Natural killer cell (primary cell): Measurements from ENCODE around the gene PLPPR3. TPM values are rescaled to one million over a fixed set of nuclear protein-coding genes. Genes with fewer than 3 reads are reported as not detected.

Source experiments
- ATAC-seq, 3 donors: fragments of 150-1000 bp in 2 of 3; fragments of 200-7000 bp in 1 of 3; cut with Tn5 transposase; 1 replicate in 1 of 3; 2 replicates in 2 of 3; pipeline ENCODE4 v1.10.0; 2021; ENCODE audit warnings: mild to moderate bottlenecking in 2 of 3, moderate library complexity in 2 of 3
- DNase-seq, 2 donors: peaks; one replicate each; pipeline versions ENCODE4 v3.0.0 to v3.0.0-alpha.2; 2013 to 2021; ENCODE audit warnings: mixed read lengths in 1 of 2
- H3K27ac ChIP-seq: one replicate; pipeline ENCODE4 v1.5.1; 2013; ENCODE audit warnings: mild to moderate bottlenecking, low read length
- H3K27me3 ChIP-seq: one replicate; pipeline ENCODE4 v1.6.1; 2013; ENCODE audit warnings: low read length; ENCODE audit not compliant: control insufficient read depth, insufficient read depth
- H3K36me3 ChIP-seq: one replicate; pipeline ENCODE4 v1.6.1; 2013; ENCODE audit warnings: low read length; ENCODE audit not compliant: control insufficient read depth, insufficient read depth
- H3K4me1 ChIP-seq: one replicate; pipeline ENCODE4 v1.6.1; 2013; ENCODE audit warnings: low read length; ENCODE audit not compliant: control insufficient read depth, insufficient read depth
- H3K4me3 ChIP-seq: one replicate; pipeline ENCODE4 v1.5.1; 2013; ENCODE audit warnings: low read length
- H3K9me3 ChIP-seq: one replicate; pipeline ENCODE4 v1.6.1; 2013; ENCODE audit warnings: low read length; ENCODE audit not compliant: control insufficient read depth, insufficient read depth
- H3K27ac Mint-ChIP-seq, 2 donors: one replicate each; pipeline ENCODE4 v1.8.0; 2022; ENCODE audit warnings: mild to moderate bottlenecking in 2 of 2, mixed read lengths in 2 of 2, moderate library complexity in 1 of 2
- H3K27me3 Mint-ChIP-seq, 2 donors: one replicate each; pipeline ENCODE4 v1.8.0; 2022; ENCODE audit warnings: low read depth in 2 of 2, mixed read lengths in 2 of 2
- H3K36me3 Mint-ChIP-seq: one replicate; pipeline ENCODE4 v1.8.0; 2022; ENCODE audit warnings: mixed read lengths
- H3K4me1 Mint-ChIP-seq, 2 donors: one replicate each; pipeline ENCODE4 v1.8.0; 2022; ENCODE audit warnings: mixed read lengths in 2 of 2
- H3K4me3 Mint-ChIP-seq: one replicate; pipeline ENCODE4 v1.8.0; 2022; ENCODE audit warnings: mild to moderate bottlenecking, moderate library complexity, mixed read lengths
- H3K9me3 Mint-ChIP-seq, 2 donors: one replicate each; pipeline ENCODE4 v1.8.0; 2022; ENCODE audit warnings: mixed read lengths in 2 of 2
- WGBS: methylation state at CpG from one replicate; pipeline ENCODE4 v1.1.7; 2013; ENCODE audit warnings: missing lambda C conversion rate; ENCODE audit not compliant: insufficient coverage; 5-methylcytosine and 5-hydroxymethylcytosine counted together
- intact Hi-C: fragments of 100-400 bp; cut with micrococcal nuclease; formaldehyde crosslinking; loops from one replicate; pipeline ENCODE4 v1.14.2; 2022
- total RNA-seq, 4 donors: library from RNA; stranded (reverse); fragments of 120-200 nt in 1 of 4; gene quantifications; one replicate each; pipeline versions ENCODE4 v1.2.3 to v1.2.4, GENCODE V29; 2013 to 2022
- TF ChIP-seq, protein P1 (sequence below): fragments of 200-600 bp; IDR thresholded peaks from one replicate; pipeline ENCODE4 v1.8.0; 2022; ENCODE audit warnings: antibody characterized with exemption

PLPPR3 gene
- total RNA-seq, 3 donors from 2014 or later (not counting 1 experiment from before 2014, with no cell fraction given): not detected

DNA sequence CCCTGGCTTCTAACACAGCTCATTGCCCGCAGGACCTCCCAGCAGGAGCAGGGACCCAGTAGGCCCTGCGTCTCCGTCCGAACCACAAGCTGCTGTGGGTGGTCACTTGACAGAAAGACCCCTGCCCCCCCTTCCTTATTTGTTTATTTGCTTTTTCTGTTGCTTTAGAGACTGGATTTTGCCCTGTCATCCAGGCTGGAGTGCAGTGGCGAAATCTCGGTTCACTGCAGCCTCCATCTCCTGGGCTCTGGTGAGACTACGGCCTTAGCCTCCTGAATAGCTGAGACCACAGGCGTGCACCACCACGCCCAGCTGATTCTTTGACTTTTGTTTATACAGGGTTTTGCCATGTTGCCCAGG is 32.1 kb downstream of the PLPPR3 start:
- no peaks in the 10 kb centered on the region for H3K27me3 Mint-ChIP-seq
- TF ChIP-seq, protein P1, sequence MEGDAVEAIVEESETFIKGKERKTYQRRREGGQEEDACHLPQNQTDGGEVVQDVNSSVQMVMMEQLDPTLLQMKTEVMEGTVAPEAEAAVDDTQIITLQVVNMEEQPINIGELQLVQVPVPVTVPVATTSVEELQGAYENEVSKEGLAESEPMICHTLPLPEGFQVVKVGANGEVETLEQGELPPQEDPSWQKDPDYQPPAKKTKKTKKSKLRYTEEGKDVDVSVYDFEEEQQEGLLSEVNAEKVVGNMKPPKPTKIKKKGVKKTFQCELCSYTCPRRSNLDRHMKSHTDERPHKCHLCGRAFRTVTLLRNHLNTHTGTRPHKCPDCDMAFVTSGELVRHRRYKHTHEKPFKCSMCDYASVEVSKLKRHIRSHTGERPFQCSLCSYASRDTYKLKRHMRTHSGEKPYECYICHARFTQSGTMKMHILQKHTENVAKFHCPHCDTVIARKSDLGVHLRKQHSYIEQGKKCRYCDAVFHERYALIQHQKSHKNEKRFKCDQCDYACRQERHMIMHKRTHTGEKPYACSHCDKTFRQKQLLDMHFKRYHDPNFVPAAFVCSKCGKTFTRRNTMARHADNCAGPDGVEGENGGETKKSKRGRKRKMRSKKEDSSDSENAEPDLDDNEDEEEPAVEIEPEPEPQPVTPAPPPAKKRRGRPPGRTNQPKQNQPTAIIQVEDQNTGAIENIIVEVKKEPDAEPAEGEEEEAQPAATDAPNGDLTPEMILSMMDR: no peak
- Histone ChIP-seq H3K4me3 (no peak overlapping the region), H3K9me3 (no peaks in the 10 kb centered on the region), H3K27me3 (no peaks in the 10 kb centered on the region), H3K27ac (no peak overlapping the region), H3K36me3 (no peaks in the 10 kb centered on the region), H3K4me1 (peaks cover 4% of the 10 kb centered on the region)
- no peaks in the 10 kb centered on the region for H3K36me3 Mint-ChIP-seq
- no peak for ATAC-seq
- intact Hi-C loops: no loop called here
- H3K27ac Mint-ChIP-seq: no peak overlapping the region
- no peak overlapping the region for H3K4me3 Mint-ChIP-seq
- no peaks in the 10 kb centered on the region for H3K9me3 Mint-ChIP-seq
- no peak for DNase-seq
- H3K4me1 Mint-ChIP-seq: peaks cover 0 to 8% of the 10 kb centered on the region in 2 donors
- WGBS: 91% methylated on average over 9 of the region's 9 CpGs

DNA sequence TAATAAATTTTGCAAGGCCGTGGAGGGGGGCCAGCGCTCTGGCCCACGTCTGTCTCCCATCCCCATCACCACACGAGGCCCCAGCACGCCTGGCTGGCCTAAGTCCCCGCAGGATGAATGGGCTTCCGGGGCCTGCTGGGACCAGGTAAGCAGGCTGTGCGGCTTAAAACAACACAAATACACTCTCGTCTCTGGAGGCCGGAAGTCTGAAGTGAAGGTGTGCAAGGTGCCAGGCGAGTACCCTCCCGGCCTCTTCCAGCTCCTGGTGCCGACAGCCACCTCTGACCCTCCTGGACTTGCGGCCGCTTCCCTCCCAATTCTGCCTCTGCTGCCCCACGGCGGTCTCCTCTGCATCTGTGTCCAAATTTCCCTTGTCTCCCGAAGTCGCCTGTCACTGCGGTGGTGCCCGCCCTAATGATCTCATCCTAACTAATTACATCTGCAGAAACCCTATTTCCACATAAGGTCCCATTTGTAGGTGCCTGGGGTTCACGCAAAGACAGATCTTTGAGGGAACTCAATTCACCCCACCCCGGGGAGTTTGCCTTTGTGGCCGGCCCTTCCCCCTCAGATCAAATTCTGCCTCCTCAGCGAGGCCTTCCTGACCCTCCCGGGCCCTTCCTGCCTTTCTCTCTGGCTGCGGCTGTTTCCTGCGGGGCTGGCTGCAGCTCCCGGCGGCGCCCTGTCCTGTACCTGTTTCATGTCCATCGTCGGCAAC is 32.6 kb downstream of the PLPPR3 start:
- Mint-ChIP-seq H3K27me3 (no peaks in the 10 kb centered on the region), H3K27ac (no peak overlapping the region), H3K4me1 (peaks cover 0 to 8% of the 10 kb centered on the region in 2 donors), H3K36me3 (no peaks in the 10 kb centered on the region), H3K9me3 (no peaks in the 10 kb centered on the region), H3K4me3 (no peak overlapping the region)
- no peaks in the 10 kb centered on the region for H3K36me3 ChIP-seq
- ATAC-seq: no peak
- peak in 1 of 2 donors; percentile 24 for DNase-seq
- H3K4me3 ChIP-seq: no peak overlapping the region
- no peaks in the 10 kb centered on the region for H3K27me3 ChIP-seq
- H3K9me3 ChIP-seq: no peaks in the 10 kb centered on the region
- H3K4me1 ChIP-seq: peaks cover 4% of the 10 kb centered on the region
- intact Hi-C loops: no loop called here
- H3K27ac ChIP-seq: no peak overlapping the region
- TF ChIP-seq, protein P1: no peak
- WGBS: 66% methylated on average over 33 of the region's 33 CpGs

DNA sequence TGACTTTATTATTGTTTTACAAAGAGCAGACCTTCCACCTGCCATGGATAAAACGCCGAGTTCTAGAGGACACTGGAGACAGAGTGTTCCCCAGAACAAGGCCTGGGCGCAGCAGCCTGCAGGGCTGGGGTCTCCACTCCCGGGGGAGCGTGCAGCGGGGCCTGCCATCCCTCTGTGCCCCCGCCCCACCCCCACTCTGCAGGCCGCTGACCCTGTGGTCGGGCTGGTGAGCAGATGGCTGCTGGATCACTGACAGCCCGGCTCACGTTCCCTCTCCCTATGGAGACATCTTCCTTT is 33.1 kb downstream of the PLPPR3 start:
- intact Hi-C loops: no loop called here
- H3K36me3 ChIP-seq: no peaks in the 10 kb centered on the region
- TF ChIP-seq, protein P1: no peak
- Mint-ChIP-seq H3K36me3 (no peaks in the 10 kb centered on the region), H3K9me3 (no peaks in the 10 kb centered on the region), H3K4me1 (peaks cover 0 to 8% of the 10 kb centered on the region in 2 donors), H3K4me3 (no peak overlapping the region), H3K27me3 (no peaks in the 10 kb centered on the region), H3K27ac (no peak overlapping the region)
- H3K4me1 ChIP-seq: peaks cover 4% of the 10 kb centered on the region
- no peak for ATAC-seq
- 85% methylated on average over 11 of the region's 11 CpGs for WGBS
- no peak overlapping the region for H3K27ac ChIP-seq
- DNase-seq: no peak
- H3K9me3 ChIP-seq: no peaks in the 10 kb centered on the region
- H3K27me3 ChIP-seq: no peaks in the 10 kb centered on the region
- no peak overlapping the region for H3K4me3 ChIP-seq

DNA sequence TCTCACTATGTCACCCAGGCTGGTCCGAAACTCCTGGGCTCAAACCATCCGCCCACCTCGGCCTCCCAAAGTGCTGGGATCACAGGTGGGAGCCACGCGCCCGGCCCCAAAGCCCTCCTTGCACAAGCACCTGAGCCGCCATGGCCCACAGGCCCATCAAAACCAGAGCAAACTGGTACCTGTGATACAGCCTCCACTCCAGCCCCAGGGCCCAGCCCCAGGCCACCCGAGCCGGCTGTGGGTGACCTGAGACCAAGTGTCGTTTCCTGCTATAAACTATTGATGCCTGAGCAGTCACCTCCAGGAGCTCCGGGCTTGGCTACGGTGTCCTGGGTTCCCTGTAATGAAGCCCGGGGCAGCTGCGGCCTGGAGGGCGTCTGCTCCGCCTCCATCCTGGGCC is 34.2 kb downstream of the PLPPR3 start:
- Histone ChIP-seq H3K9me3 (no peaks in the 10 kb centered on the region), H3K4me1 (peaks cover 4% of the 10 kb centered on the region), H3K4me3 (no peak overlapping the region), H3K27ac (no peak overlapping the region), H3K36me3 (no peaks in the 10 kb centered on the region), H3K27me3 (no peaks in the 10 kb centered on the region)
- 93% methylated on average over 16 of the region's 16 CpGs for WGBS
- Mint-ChIP-seq H3K4me1 (peaks cover 0 to 8% of the 10 kb centered on the region in 2 donors), H3K36me3 (no peaks in the 10 kb centered on the region), H3K9me3 (no peaks in the 10 kb centered on the region), H3K27ac (no peak overlapping the region), H3K27me3 (no peaks in the 10 kb centered on the region), H3K4me3 (no peak overlapping the region)
- DNase-seq (no peak), ATAC-seq (no peak)
- intact Hi-C loops: no loop called here
- TF ChIP-seq, protein P1: no peak
